HL-60/S4 (cell line): Measurements from ENCODE around the gene XPC.

Source experiments
- in situ Hi-C: fragments of 300-500 bp; cut with MboI; formaldehyde crosslinking; loops from 2 replicates; pipeline ENCODE4 v1.14.3; 2022; ENCODE audit warnings: low sequenced_read_pairs

The XPC gene

GRCh38 chr3:14208977-14209394, 30.6 kb upstream of the XPC start:
- in situ Hi-C loops: no loop called here

GRCh38 chr3:14208168-14208567, 29.8 kb upstream of the XPC start:
- in situ Hi-C loops: no loop called here

- in situ Hi-C loops: no loop called here
Measured at GRCh38 chr3:14206548-14207177, 28.3 kb upstream of the XPC start.

- in situ Hi-C loops: no loop called here
Measured at GRCh38 chr3:14204515-14205284, 26.3 kb upstream of the XPC start.

- in situ Hi-C loops: no loop called here
Measured at GRCh38 chr3:14203521-14204079, 25.2 kb upstream of the XPC start.

DNA sequence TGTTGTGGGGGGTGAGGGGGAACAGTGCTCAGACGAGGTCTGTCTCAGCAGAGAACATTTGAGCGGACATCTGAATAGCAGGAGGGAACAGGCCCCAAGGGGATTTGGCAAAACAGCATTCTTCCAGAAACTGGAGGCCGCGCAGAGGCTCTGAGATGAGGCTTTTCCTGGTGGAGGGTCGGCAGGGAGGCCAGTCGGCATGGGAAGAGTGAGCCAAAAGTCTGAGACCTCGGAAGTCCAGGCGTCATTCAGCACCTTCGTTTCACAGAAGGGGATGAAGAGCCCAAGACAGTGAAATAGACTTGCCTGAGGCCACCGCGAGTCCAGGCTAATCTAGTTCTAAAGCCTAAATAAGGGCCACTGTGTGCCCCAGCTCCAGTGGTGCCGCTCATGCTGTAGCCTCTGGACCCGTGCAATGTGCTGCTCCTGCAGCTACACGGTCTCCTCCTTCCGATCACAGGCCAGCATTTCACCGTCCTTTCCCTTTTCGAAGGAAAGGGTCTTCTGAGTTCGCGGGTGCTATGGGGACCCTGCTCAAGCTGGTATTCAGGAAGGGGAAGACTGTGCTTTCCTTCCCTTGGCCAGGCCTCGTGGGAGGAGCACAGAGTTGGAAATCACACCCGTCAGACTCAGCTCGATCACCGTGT, 24.6 kb upstream of the XPC start:
- in situ Hi-C loops: no loop called here

GRCh38 chr3:14201940-14202684, 23.7 kb upstream of the XPC start:
- in situ Hi-C loops: no loop called here

DNA sequence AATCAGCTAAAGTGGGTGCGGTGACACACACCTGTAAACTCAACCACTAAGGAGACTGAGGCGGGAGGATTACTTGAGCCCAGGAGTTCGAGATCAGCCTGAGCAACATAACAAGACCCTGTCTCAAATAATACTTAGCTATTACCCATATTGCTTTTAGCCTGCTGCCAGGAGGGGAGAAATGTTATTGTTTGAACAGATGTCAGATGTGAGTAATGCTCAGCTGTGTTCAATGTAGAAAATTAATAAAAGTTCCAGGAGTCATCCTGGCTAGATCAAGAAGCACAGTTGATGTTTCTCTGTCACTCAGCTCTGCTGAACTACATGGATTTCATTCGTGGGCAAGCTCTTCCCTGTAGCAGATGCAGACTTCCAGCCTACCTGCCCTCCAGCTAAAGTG, 22.4 kb upstream of the XPC start:
- in situ Hi-C loops: no loop called here

DNA sequence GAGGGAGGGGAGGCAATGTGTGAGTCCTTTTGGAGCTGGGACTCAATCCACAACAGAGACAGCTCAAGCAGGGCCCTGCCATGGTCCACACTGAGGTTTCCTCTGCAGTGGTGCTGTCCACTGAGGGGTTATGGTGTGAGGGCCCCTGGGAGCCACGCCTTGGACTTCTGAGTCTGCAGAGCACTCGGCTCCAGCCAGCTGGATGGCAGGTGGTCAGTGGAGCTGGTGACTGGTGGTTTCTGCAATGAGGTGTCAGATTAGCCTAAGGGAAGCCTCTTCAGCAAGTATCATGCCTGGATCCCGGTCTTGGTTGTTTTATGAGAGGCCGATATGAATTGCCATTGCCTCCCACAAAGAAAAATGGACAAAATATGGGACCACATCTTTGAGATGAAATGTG, 21.9 kb upstream of the XPC start:
- in situ Hi-C loops: no loop called here

GRCh38 chr3:14199641-14200040, 21.2 kb upstream of the XPC start:
- in situ Hi-C loops: no loop called here

DNA sequence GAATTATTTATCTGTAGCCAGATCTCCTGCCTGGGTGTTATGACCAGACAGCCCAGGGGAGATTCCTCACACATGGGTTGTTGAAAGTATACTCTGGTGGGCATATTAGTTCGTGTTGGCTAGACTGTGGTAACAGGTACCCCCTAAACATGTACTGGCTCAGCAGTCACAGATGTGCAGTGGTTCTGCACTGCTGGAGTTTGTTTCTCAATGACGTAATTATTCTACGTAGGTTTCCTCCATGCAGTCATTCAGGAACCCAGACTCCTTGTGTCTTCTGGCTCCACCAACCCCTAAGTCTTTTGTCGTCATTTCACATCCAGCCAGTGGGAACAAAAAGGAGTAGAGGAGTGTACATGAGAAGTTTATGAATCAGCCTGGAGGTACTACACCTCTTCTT, 16.5 kb upstream of the XPC start:
- in situ Hi-C loops: no loop called here

- in situ Hi-C loops: no loop called here
Measured at GRCh38 chr3:14188041-14188754, 9.8 kb upstream of the XPC start.

- in situ Hi-C loops: no loop called here
Measured at GRCh38 chr3:14186854-14187458, 8.6 kb upstream of the XPC start.

- in situ Hi-C loops: no loop called here
Measured at GRCh38 chr3:14183015-14183577, 4.7 kb upstream of the XPC start.

DNA sequence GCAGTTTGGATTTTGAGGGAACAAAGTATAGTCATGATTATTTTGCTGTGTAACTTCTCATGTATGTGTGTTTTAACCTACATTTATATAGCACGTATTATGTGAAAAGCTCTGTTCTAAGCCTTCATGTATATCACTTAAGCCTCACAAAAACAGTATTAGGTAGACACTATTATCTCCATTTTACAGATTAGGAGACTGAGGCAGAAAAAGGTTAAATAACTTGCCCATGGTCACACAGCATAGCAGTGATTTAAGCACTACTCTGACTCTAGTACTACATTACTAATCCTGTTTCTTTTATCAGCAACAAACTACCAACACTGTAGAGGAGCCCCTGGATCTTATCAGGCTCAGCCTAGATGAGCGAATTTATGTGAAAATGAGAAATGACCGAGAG, 2.9 kb upstream of the XPC start:
- in situ Hi-C loops: no loop called here

- in situ Hi-C loops: no loop called here
Measured at GRCh38 chr3:14179795-14180194, 1.4 kb upstream of the XPC start.

- in situ Hi-C loops: no loop called here
Measured at GRCh38 chr3:14179114-14179465, 689 bp upstream of the XPC start.

GRCh38 chr3:14177580-14178246, 688 bp downstream of the XPC start:
- in situ Hi-C loops: no loop called here

DNA sequence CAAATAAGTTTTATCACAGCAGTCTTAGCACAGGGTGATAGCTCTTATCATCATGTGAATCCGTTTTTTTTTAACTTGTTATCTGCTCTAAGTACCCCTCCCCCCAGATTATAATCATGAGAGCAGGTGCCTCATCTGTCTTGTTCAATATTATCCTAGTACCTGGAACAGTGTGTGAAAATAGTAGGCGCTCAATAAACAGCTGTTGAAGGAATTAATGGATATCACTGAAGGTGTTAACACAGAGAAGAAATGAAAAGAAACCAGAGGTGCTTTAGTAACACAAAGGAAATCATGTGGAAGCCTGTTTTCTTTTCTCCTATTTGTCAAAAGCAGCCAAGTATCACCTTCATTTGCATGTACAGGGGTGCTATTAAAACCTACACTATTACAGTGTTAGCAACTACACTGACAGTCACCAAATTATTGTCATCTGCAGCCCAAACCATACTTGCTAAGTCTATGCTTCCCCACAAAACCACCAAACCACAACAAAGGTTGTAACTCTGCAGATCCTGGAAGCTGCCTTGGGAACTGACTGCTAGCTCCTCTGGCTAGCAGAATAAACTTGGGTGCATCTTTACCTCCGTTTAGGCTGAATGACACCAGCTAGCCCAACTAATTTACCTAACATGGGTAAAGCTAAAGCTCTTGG, 2.9 kb downstream of the XPC start:
- in situ Hi-C loops: no loop called here
